Glutamatergic neuron (in vitro differentiated cells): ENCODE results near the gene SKI. TPM values are rescaled to one million over a fixed set of nuclear protein-coding genes. Genes with fewer than 3 reads are reported as not detected.

Source experiments
- DNase-seq: peaks from one replicate; pipeline ENCODE4 v3.0.0; 2022
- H3K27ac Mint-ChIP-seq: one replicate; pipeline ENCODE4 v1.8.0; 2020; ENCODE audit warnings: mild to moderate bottlenecking, mixed read lengths, inconsistent platforms; ENCODE audit not compliant: unreplicated experiment
- H3K27me3 Mint-ChIP-seq: one replicate; pipeline ENCODE4 v1.8.0; 2020; ENCODE audit warnings: mild to moderate bottlenecking, moderate library complexity, mixed read lengths, inconsistent platforms; ENCODE audit not compliant: unreplicated experiment
- H3K36me3 Mint-ChIP-seq: one replicate; pipeline ENCODE4 v1.8.0; 2020; ENCODE audit warnings: mild to moderate bottlenecking, mixed read lengths, inconsistent platforms; ENCODE audit not compliant: unreplicated experiment
- H3K4me1 Mint-ChIP-seq: one replicate; pipeline ENCODE4 v1.8.0; 2020; ENCODE audit warnings: mild to moderate bottlenecking, low read depth, mixed read lengths, inconsistent platforms; ENCODE audit not compliant: unreplicated experiment
- H3K4me3 Mint-ChIP-seq: one replicate; pipeline ENCODE4 v1.8.0; 2020; ENCODE audit warnings: mild to moderate bottlenecking, mixed read lengths, inconsistent platforms; ENCODE audit not compliant: unreplicated experiment
- H3K9me3 Mint-ChIP-seq: one replicate; pipeline ENCODE4 v1.8.0; 2020; ENCODE audit warnings: mild to moderate bottlenecking, moderate library complexity, mixed read lengths, inconsistent platforms; ENCODE audit not compliant: unreplicated experiment
- CTCF ChIP-seq: fragments of 200-600 bp; sonication (generic); IDR thresholded peaks from one replicate; pipeline ENCODE4 v1.5.0; 2021; ENCODE audit not compliant: partially characterized antibody, unreplicated experiment
- total RNA-seq: library from RNA; stranded (reverse); fragmentation: NEBNext Ultra II Directional; extraction: Animal tissue kit (Norgen Biotek cat#: 25700); gene quantifications from one replicate; pipeline ENCODE4 v1.2.1, GENCODE V29; 2021; ENCODE audit not compliant: unreplicated experiment

SKI gene
- total RNA-seq, 1 donor from 2014 or later: 143 TPM

- DNase-seq: peak; percentile 7
- Mint-ChIP-seq H3K36me3 (no peaks in the 10 kb centered on the region), H3K4me3 (no peak overlapping the region), H3K4me1 (no peaks in the 10 kb centered on the region), H3K27me3 (peaks cover 4% of the 10 kb centered on the region), H3K27ac (no peak overlapping the region), H3K9me3 (peaks cover 3% of the 10 kb centered on the region)
- no peak for TF ChIP-seq CTCF
Observed at GRCh38 chr1:2342384-2343022, 114.4 kb downstream of the SKI start.

DNA sequence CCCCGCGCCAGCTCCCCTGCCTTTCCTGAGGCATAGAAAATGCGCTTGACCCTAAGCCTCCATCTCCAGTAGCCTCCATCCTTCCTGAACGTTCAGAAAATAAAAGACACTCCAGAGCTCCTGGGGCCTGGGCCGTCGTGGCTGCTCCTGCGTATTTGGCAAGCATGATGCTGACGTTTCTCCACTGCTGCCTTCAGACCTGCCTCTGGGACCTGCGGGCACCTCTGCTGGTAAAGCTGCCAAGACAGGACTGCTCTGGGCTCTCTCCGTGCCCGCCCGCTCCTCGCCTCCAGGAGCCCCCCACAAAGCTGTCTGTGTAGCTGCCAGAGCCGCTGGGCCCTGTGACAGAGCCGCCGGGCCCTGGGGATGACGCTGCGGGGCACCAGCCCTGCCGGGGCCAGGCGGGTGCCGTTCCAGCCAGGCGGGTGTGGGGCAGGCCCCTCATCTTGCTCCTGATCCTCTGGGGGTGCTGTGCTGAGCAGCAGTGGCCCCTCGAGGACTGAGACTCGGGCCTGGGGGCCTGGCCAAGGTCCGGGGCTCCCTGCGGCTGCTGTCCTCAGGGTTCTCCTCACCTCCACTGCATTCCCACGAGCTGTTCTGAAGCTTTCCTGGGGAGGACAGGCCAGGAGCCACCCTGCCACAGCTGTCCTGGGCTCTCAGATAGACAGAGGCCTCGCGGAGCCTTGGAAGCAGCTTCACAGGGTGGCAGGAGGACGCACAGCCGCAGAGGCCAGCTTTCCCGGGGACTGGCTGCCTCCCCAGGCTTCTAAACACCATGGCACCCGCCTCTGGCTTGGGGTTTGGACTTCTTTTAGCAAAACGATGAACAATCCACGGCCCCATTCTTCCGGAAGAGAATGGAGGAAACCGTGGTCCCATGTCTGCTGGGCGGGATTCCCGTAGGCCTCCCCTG lies 115.2 kb downstream of the SKI start:
- Mint-ChIP-seq H3K36me3 (no peaks in the 10 kb centered on the region), H3K4me3 (no peak overlapping the region), H3K27ac (no peak overlapping the region), H3K27me3 (peaks cover 2% of the 10 kb centered on the region), H3K9me3 (peaks cover 3% of the 10 kb centered on the region), H3K4me1 (no peaks in the 10 kb centered on the region)
- TF ChIP-seq CTCF: no peak
- DNase-seq: peak; percentile 22

- Mint-ChIP-seq H3K4me3 (no peak overlapping the region), H3K27me3 (peaks cover 2% of the 10 kb centered on the region), H3K27ac (no peak overlapping the region), H3K36me3 (no peaks in the 10 kb centered on the region), H3K4me1 (peaks cover under 1% of the 10 kb centered on the region), H3K9me3 (peaks cover 3% of the 10 kb centered on the region)
- peak; percentile 19 for DNase-seq
- TF ChIP-seq CTCF: no peak
Observed at GRCh38 chr1:2344121-2344681, 116.1 kb downstream of the SKI start.

DNA sequence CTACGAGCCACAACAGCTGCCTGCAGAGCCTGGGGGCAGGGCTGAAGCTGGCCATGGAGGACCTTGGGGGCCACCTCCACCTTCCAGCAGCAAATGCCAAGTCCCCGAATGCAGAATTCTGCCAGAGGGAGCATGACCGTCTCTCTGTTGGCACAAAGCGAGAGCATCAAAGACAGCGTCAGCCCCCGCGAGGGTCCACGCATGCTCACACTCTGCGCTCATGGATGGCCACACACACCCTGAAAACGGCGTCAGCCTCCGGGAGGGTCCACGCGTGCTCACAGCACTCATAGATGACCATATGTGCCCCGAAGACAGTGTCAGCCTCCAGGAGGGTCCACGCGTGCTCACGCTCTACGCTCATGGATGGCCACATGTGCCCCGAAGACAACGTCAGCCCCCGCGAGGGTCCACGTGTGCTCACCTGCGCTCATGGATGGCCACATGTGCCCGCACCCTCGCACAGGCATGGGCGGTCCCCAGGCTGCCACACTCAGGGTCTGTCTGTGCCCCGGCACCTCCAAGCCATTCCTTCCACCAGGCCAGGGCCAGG lies 116.7 kb downstream of the SKI start:
- H3K27ac Mint-ChIP-seq: no peak overlapping the region
- peaks cover 3% of the 10 kb centered on the region for H3K4me1 Mint-ChIP-seq
- peaks cover 6% of the 10 kb centered on the region for H3K27me3 Mint-ChIP-seq

More for the DNA sequence above, 116.7 kb downstream of the SKI start:
- Mint-ChIP-seq H3K9me3 (peaks cover 7% of the 10 kb centered on the region), H3K4me3 (no peak overlapping the region), H3K36me3 (no peaks in the 10 kb centered on the region)
- TF ChIP-seq CTCF: no peak
- DNase-seq: peak; percentile 14
